ENCODE results near the gene IL17RD.
"Not testable (repeated sequence)": the region's sequence is repeated elsewhere in the genome, so short reads cannot be mapped to it uniquely, and the experiment has no call there.

IL17RD gene

DNA sequence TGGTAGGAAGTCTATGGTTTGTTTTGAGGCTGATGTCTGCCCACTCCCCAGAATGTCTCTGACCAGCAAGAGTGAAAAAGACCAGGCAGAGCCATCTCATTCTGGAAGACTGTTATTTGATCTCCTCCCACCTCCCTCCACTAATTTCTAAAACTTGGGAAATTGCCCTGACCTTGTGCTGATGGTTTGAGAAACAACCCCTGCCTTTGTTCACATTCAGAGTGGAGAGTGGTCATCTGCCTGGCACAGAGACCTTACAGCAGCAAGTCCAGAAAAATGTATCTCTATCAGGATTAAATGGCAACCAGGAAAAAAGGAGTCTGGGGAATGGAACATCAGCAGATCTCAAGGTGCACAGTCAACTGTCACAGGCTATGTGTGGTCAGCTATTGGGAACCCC is 79.0 kb downstream of the IL17RD start:
- intact Hi-C loops (cut with micrococcal nuclease): no loop called here
- no peaks in the 10 kb centered on the region for H3K36me3 Mint-ChIP-seq (ENCODE audit: low read depth)
- no peak overlapping the region for H3K27ac Mint-ChIP-seq
- H3K4me1 Mint-ChIP-seq (ENCODE audit: low read depth): peaks cover 14% of the 10 kb centered on the region
- H3K27me3 Mint-ChIP-seq: peaks cover 17% of the 10 kb centered on the region
- H3K4me3 Mint-ChIP-seq: no peak overlapping the region
- no peaks in the 10 kb centered on the region for H3K9me3 Mint-ChIP-seq

- intact Hi-C loops (cut with micrococcal nuclease): no loop called here
- Mint-ChIP-seq H3K4me1 (ENCODE audit: low read depth) (peaks cover 19% of the 10 kb centered on the region), H3K4me3 (no peak overlapping the region)
These were observed 79.9 kb downstream of the IL17RD start for GRCh38 chr3:57085211-57085610.

DNA sequence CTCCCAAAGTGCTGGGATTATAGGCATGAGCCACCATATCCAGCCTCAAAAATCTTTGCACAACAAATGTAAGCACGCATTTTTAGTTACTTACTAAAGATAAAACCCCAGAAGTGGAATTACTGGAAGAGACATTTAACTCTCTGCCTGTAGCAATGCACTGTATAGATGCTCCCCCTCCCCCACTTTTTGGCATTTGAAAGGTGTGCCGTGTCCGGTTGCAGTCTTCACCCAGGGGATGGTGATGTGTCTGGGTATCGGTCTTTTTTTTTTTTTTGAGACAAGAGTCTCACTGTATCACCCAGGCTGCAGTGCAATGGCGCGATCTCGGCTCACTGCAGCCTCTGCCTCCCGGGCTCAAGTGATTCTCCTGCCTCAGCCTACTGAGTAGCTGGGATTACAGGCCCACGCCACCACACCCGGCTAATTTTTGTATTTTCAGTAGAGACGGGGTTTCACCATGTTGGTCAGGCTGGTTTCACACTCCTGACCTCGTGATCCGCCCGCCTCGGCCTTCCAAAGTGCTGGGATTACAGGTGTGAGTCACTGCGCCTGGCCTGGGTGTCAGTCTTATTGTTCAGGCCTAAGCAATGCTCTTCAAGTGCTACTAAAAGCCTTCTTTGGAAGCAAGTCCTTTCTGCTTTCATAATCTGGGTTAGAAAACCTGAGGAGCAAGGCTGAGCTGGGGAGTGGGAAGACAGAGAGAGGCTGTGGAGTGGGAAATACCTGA is 81.7 kb downstream of the IL17RD start:
- peaks cover 22% of the 10 kb centered on the region for H3K4me1 Mint-ChIP-seq (ENCODE audit: low read depth)
- intact Hi-C loops (cut with micrococcal nuclease); H3K9me3 Mint-ChIP-seq; H3K4me3 Mint-ChIP-seq; H3K27ac Mint-ChIP-seq; H3K36me3 Mint-ChIP-seq (ENCODE audit: low read depth): not testable (repeated sequence)
- H3K27me3 Mint-ChIP-seq: peaks cover 34% of the 10 kb centered on the region

More at GRCh38 chr3:57085211-57085610, 79.9 kb downstream of the IL17RD start:
- no peaks in the 10 kb centered on the region for H3K9me3 Mint-ChIP-seq
- H3K36me3 Mint-ChIP-seq (ENCODE audit: low read depth): no peaks in the 10 kb centered on the region
- H3K27me3 Mint-ChIP-seq: peaks cover 22% of the 10 kb centered on the region
- no peak overlapping the region for H3K27ac Mint-ChIP-seq

DNA sequence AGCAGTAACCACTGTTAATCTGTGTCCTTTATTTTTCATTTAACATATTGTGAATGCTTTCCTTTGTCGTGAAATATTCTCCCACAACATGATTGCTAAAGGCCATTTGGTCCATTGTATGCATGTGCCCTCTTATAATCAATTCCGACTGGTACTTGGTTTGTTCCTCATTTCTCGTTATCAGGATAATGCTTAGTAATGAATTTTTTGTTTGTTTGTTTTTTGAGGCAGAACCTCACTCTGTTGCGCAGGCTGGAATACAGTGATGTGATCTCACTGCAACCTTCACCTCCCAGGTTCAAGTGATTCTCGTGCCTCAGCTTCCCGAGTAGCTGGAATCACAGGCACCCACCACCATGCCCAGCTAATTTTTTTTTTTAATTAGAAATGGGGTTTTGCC is 82.7 kb downstream of the IL17RD start:
- H3K4me3 Mint-ChIP-seq: no peak overlapping the region

DNA sequence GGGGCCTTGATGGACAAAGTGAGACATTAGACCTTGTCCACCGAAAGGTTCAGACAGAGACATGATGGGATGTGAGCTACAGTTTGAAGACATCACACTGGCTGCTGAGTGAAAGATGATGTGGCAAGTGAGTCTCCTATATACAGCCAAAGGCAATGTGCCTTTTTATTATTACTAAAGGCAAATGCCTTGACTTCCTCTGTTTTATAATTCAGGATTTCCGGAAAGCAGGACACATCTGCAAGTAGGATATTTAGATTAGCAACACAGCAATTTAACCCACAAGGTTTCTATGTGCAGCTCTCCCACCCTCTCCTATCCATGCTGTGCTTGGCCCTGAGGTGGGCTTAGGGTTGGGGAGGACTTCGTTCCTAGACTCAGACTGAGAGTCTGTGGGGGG is 84.0 kb downstream of the IL17RD start:
- Mint-ChIP-seq H3K36me3 (ENCODE audit: low read depth) (no peaks in the 10 kb centered on the region), H3K27me3 (peaks cover 55% of the 10 kb centered on the region), H3K4me3 (no peak overlapping the region), H3K9me3 (no peaks in the 10 kb centered on the region), H3K4me1 (ENCODE audit: low read depth) (peaks cover 24% of the 10 kb centered on the region), H3K27ac (no peak overlapping the region)
- intact Hi-C loops (cut with micrococcal nuclease): no loop called here

More for the DNA sequence above, 82.7 kb downstream of the IL17RD start:
- Mint-ChIP-seq H3K36me3 (ENCODE audit: low read depth) (no peaks in the 10 kb centered on the region), H3K4me1 (ENCODE audit: low read depth) (peaks cover 24% of the 10 kb centered on the region), H3K27me3 (peaks cover 42% of the 10 kb centered on the region), H3K9me3 (no peaks in the 10 kb centered on the region), H3K27ac (no peak overlapping the region)
- intact Hi-C loops (cut with micrococcal nuclease): no loop called here

DNA sequence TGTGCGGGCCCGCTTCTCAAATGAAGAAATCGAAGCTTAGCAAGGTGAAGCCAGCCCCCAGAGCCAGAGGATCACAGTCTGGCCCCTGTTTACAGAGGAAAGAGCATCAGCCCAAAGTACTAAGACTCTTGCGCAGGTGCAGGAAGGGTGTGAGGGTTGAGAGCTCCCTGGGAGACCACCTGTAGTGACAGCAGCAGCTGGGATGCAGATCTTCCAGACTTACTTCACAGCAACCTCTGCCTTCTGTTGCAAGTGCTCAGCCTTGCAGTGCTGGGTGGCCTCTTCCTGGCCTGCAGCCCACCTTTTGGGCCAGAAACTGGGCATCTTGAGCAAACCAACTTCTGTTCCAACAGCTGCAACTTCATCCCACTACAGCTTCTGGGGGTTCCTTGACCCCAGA is 85.0 kb downstream of the IL17RD start:
- intact Hi-C loops (cut with micrococcal nuclease): no loop called here
- Mint-ChIP-seq H3K4me1 (ENCODE audit: low read depth) (peaks cover 25% of the 10 kb centered on the region), H3K9me3 (no peaks in the 10 kb centered on the region), H3K27ac (no peak overlapping the region), H3K4me3 (no peak overlapping the region), H3K27me3 (peaks cover 59% of the 10 kb centered on the region), H3K36me3 (ENCODE audit: low read depth) (no peaks in the 10 kb centered on the region)

GRCh38 chr3:57079474-57079831 is 85.7 kb downstream of the IL17RD start:
- Mint-ChIP-seq H3K36me3 (ENCODE audit: low read depth) (no peaks in the 10 kb centered on the region), H3K4me1 (ENCODE audit: low read depth) (peaks cover 32% of the 10 kb centered on the region), H3K9me3 (no peaks in the 10 kb centered on the region), H3K4me3 (peak overlapping the region; percentile 73), H3K27ac (no peak overlapping the region), H3K27me3 (peaks cover 62% of the 10 kb centered on the region)
- intact Hi-C loops (cut with micrococcal nuclease): loop anchor here (5.0 to 10.0 kb wide), 2 partner anchors 82 to 385 kb away; no protein-coding TSS in a partner anchor

- intact Hi-C loops (cut with micrococcal nuclease): loop anchor here (5.0 to 10.0 kb wide), 2 partner anchors 82 to 384 kb away; no protein-coding TSS in a partner anchor
- Mint-ChIP-seq H3K36me3 (ENCODE audit: low read depth) (no peaks in the 10 kb centered on the region), H3K27me3 (peaks cover 62% of the 10 kb centered on the region)
These were observed 86.3 kb downstream of the IL17RD start for GRCh38 chr3:57078635-57079473.

GRCh38 chr3:57078344-57078634 is 86.9 kb downstream of the IL17RD start:
- Mint-ChIP-seq H3K9me3 (no peaks in the 10 kb centered on the region), H3K27ac (peak overlapping the region; percentile 11)
- intact Hi-C loops (cut with micrococcal nuclease): loop anchor here (5.0 to 10.0 kb wide), 2 partner anchors 81 to 383 kb away; no protein-coding TSS in a partner anchor

More at GRCh38 chr3:57078635-57079473, 86.3 kb downstream of the IL17RD start:
- Mint-ChIP-seq H3K9me3 (no peaks in the 10 kb centered on the region), H3K27ac (peak overlapping the region; percentile 11), H3K4me3 (peak overlapping the region; percentile 73), H3K4me1 (ENCODE audit: low read depth) (peaks cover 38% of the 10 kb centered on the region)

DNA sequence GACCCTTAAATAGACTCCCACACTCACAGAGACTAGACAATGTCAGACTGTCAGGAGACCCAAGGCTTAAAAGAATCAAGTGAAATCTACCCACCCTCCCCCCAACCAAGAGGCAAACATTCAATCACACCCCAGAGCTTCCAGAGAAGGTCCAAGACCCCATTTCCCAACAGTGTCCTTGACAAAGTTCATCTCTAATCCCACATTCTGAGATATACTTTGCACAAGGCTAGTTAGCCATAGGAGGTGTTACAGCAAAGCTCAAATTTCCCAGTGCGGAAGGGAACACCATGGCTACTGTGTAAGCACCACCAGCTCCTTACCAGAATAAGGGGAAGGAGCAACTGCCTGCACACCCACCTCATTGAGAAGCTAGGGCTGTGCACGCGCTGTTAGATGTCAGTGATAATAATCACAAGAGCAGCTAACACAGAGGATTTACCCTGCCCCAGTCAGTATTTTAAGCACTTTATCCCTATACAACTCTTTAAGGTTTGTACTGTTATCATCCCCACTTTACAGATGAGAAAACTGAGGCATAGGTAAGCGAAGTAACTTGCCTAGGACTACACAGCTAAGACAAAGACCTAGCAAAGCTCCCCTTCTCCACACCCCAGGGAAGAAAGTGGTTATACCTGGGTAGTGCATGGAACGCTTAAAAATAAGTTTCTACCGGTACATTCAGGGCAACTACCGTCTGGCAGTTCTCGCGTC is 87.4 kb downstream of the IL17RD start:
- H3K9me3 Mint-ChIP-seq: no peaks in the 10 kb centered on the region
- peak overlapping the region; percentile 11 for H3K27ac Mint-ChIP-seq
- intact Hi-C loops (cut with micrococcal nuclease): loop anchor here (5.0 to 10.0 kb wide), 2 partner anchors 80 to 383 kb away; no protein-coding TSS in a partner anchor
- H3K4me1 Mint-ChIP-seq (ENCODE audit: low read depth): peaks cover 39% of the 10 kb centered on the region
- no peaks in the 10 kb centered on the region for H3K36me3 Mint-ChIP-seq (ENCODE audit: low read depth)
- H3K4me3 Mint-ChIP-seq: peak overlapping the region; percentile 73
- peaks cover 62% of the 10 kb centered on the region for H3K27me3 Mint-ChIP-seq

More at GRCh38 chr3:57078344-57078634, 86.9 kb downstream of the IL17RD start:
- Mint-ChIP-seq H3K27me3 (peaks cover 62% of the 10 kb centered on the region), H3K36me3 (ENCODE audit: low read depth) (no peaks in the 10 kb centered on the region), H3K4me1 (ENCODE audit: low read depth) (peaks cover 39% of the 10 kb centered on the region), H3K4me3 (peak overlapping the region; percentile 73)

DNA sequence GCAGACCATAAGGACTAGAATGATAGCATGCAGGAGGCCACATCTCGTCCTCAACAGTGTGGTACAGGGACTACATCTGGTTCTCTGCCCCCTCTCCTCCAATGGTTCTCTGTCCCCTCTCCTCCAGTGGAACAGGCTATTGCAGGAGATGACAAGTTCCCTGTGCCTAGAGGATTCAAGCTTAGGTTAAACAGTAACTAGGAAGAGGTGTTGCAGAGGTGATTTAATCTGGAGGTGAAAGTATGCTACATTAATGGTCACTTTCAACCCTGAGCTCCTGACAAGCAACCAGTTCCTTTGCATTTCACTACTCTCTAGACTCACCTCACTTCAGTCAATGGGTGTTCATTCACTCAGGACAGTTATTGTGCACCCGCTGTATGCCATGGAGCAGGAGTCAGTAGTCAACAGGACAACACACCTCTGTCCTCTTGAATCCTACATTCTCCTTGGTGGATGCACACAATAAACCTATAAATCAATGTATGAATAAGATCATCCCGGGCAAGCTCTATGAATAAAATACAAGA is 88.7 kb downstream of the IL17RD start:
- Mint-ChIP-seq H3K9me3 (no peaks in the 10 kb centered on the region), H3K27me3 (peaks cover 56% of the 10 kb centered on the region), H3K4me1 (ENCODE audit: low read depth) (peaks cover 33% of the 10 kb centered on the region), H3K36me3 (ENCODE audit: low read depth) (no peaks in the 10 kb centered on the region), H3K27ac (no peak overlapping the region), H3K4me3 (no peak overlapping the region)
- intact Hi-C loops (cut with micrococcal nuclease): loop anchor here (5.0 to 10.0 kb wide), 2 partner anchors 79 to 382 kb away; no protein-coding TSS in a partner anchor

DNA sequence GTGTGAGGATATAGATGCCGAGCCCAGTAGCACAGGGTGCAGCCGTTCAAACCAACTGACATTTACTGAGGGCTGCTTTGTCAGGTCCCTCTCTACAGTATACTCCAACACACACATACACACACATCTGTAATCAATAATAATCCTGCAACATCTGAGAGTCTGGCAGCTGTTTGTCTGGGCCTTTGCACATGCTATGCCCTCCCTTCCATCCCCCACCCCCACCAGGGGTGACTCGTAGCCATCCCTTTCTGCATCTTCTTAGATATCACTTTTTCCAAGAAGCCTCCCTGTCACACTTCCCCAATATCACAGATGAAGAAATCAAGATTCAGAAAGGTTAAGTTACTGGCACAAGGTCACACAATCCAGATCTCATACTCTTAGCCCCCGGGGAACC is 91.0 kb downstream of the IL17RD start:
- H3K36me3 Mint-ChIP-seq (ENCODE audit: low read depth): no peaks in the 10 kb centered on the region
- H3K9me3 Mint-ChIP-seq: no peaks in the 10 kb centered on the region
- no peak overlapping the region for H3K27ac Mint-ChIP-seq
- intact Hi-C loops (cut with micrococcal nuclease): loop anchor here (10.0 kb wide), 1 partner anchor 379 kb away; no protein-coding TSS in a partner anchor
- H3K27me3 Mint-ChIP-seq: peaks cover 36% of the 10 kb centered on the region
- H3K4me3 Mint-ChIP-seq: no peak overlapping the region
- H3K4me1 Mint-ChIP-seq (ENCODE audit: low read depth): peaks cover 24% of the 10 kb centered on the region

DNA sequence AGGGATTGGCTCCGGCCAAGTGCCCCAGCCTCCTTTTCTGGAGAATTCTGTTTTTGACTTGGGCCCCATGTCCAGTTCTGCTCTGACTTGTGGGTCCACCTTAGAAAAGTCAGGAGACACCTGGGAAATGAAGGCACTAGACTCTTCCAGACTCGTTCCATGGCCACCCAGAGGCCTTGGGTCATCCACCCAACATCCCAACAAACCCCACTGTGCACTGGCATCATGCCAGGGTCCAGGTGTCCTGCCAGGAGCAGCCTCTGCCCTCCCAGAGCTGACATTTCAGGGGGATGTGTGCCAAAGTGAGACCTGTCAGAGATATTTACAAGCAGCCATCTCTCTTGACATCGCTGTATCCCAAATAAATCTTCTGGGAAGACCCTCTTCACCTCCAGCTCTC is 91.5 kb downstream of the IL17RD start:
- Mint-ChIP-seq H3K9me3 (no peaks in the 10 kb centered on the region), H3K27me3 (peaks cover 33% of the 10 kb centered on the region)
- intact Hi-C loops (cut with micrococcal nuclease): loop anchor here (10.0 kb wide), 1 partner anchor 379 kb away; no protein-coding TSS in a partner anchor

More for the DNA sequence above, 91.5 kb downstream of the IL17RD start:
- Mint-ChIP-seq H3K27ac (no peak overlapping the region), H3K4me3 (no peak overlapping the region), H3K4me1 (ENCODE audit: low read depth) (peaks cover 26% of the 10 kb centered on the region), H3K36me3 (ENCODE audit: low read depth) (no peaks in the 10 kb centered on the region)
